SK-N-MC (cell line): ENCODE results near the gene UNC93A.
"Not testable (repeated sequence)": the region's sequence is repeated elsewhere in the genome, so short reads cannot be mapped to it uniquely, and the experiment has no call there.

Experiments
- EZH2 ChIP-seq: fragments of 200-600 bp; sonication (generic); IDR thresholded peaks from one replicate; pipeline ENCODE4 v1.6.1; 2017; ENCODE audit warnings: antibody characterized with exemption
- FOXP2 ChIP-seq: optimal IDR thresholded peaks from 2 replicates; pipeline ENCODE3; 2011; ENCODE audit warnings: mild to moderate bottlenecking, moderate library complexity; ENCODE audit not compliant: insufficient read depth; ENCODE audit errors: extremely low read length, control extremely low read depth
- POLR2AphosphoS5 ChIP-seq: IDR thresholded peaks from 2 replicates; pipeline ENCODE4 v1.6.1; 2012; ENCODE audit warnings: mild to moderate bottlenecking, low read depth, low read length, borderline replicate concordance

GRCh38 chr6:167278173-167278940 lies 12.8 kb upstream of the UNC93A start:
- TF ChIP-seq EZH2, POLR2AphosphoS5, FOXP2: not testable (repeated sequence)
